Stimulated activated CD8-positive, alpha-beta memory T cell treated with anti-CD3 and anti-CD28 coated beads, Interleukin-15, amount 100 ng/mL, for 1 hour (primary cell): ENCODE data around the gene LTBP1.

Experiments used
- DNase-seq: peaks from one replicate; pipeline ENCODE4 v3.0.0-alpha.2; 2020; ENCODE audit warnings: low read depth

LTBP1 gene

DNA sequence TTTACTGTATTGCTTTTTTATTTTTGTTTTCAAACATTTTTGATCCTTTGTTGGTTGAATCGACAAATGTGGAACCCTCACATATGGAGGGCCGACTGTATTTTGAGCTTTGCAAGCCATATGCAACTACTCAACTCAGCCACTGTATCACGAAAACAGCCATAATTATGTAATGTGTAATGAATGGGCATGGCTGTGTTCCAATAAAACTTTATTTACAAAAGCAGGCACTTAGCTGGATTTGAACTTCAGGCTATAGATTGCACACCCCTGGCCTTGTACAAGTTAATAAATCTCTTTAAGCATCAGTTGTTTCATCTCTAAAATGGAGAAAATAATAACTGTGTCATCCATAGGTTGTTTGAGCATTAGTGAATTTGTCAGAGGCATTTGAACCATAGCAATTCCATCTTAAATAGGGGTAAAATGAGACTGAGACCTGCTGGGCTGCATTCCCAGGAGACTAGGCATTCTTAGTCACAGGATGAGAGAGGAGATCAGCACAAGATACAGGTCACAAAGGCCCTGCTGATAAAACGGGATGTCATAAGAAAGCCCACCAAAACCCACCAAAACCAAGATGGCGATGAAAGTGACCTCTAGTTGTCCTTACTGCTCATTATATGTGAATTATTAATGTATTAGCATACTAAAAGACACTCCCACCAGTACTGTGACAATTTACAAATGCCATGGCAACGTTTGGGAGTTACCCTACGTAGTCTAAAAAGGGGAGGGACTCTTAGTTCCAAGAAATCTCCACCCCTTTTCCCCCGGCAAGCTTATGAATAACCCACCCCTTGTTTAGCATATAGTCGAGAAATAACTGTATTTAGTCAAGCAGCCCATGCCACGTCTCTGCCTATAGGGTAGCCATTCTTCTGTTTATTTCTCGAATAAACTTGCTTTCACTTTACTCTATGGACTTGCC lies 13.7 kb upstream of the LTBP1 start:
- DNase-seq = no peak

DNA sequence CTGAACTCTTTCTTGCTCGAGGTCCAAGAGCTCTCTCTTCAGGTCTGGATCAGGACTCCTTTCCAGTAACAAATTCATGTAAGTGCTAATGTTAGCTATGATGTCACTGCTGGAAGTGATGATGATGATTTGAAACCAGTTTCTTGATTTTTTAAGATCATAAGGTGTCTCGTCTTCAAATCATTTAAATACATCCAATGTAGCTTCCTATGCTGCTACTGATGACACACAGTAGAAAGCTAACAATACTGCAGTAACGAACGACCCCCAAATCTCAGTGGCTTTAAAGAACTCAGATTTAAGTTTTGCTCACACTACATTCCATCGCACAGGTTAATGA lies 13.0 kb upstream of the LTBP1 start:
- no peak for DNase-seq

GRCh38 chr2:32937602-32938448 lies 8.9 kb upstream of the LTBP1 start:
- DNase-seq = no peak

- DNase-seq = no peak
These were observed 7.8 kb upstream of the LTBP1 start for GRCh38 chr2:32938934-32939333.

- DNase-seq = no peak
These were observed 6.3 kb upstream of the LTBP1 start for GRCh38 chr2:32940316-32940997.

- no peak for DNase-seq
These were observed 4.6 kb upstream of the LTBP1 start for GRCh38 chr2:32941944-32942690.

- DNase-seq = no peak
These were observed 3.8 kb upstream of the LTBP1 start for GRCh38 chr2:32942793-32943485.

- DNase-seq = no peak
These were observed 1.5 kb upstream of the LTBP1 start for GRCh38 chr2:32945286-32945685.

GRCh38 chr2:32947076-32947483 lies 327 bp downstream of the LTBP1 start:
- DNase-seq = no peak

- DNase-seq = no peak
These were observed 861 bp downstream of the LTBP1 start for GRCh38 chr2:32947484-32948143.

GRCh38 chr2:32948266-32948665 lies 1.5 kb downstream of the LTBP1 start:
- DNase-seq = no peak

GRCh38 chr2:32949260-32949659 lies 2.5 kb downstream of the LTBP1 start:
- no peak for DNase-seq

GRCh38 chr2:32951672-32952071 lies 4.9 kb downstream of the LTBP1 start:
- no peak for DNase-seq

DNA sequence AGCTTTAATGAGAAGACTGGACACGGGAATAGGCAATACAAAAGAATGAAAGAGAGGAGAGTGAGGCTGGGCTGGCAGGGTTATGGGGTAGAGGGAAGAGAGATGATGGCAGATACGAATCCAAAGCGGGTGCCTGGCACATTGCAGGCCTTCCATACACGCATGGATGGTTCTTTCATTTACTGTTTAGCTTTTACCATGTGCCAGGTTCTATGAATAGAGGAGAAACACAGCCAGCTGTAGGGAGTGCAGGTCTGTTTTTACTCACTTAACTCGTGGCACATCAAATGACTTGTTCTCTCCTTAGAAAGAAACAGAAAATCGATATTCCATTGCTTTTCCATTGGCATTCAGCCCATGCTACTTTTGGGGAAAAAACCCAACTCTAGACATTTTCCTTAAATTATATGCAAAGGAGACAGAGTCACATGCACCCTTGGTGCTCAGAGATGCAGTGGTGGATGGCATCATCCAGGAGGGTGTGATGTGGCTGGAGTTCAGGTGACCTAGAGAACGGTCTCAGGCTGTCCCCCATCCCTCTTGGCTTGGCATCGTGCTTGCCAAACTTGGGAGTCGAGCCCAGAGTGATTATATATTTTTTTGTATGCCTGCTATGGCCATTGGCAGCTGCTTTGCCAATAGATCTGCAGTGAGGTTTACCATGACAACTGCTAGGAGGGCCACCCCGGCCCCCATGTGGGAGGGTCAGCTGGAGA lies 6.2 kb downstream of the LTBP1 start:
- no peak for DNase-seq

GRCh38 chr2:32954206-32954605 lies 7.5 kb downstream of the LTBP1 start:
- DNase-seq = no peak

GRCh38 chr2:32958821-32959220 lies 12.1 kb downstream of the LTBP1 start:
- no peak for DNase-seq

- DNase-seq = no peak
These were observed 13.5 kb downstream of the LTBP1 start for GRCh38 chr2:32960238-32960637.

DNA sequence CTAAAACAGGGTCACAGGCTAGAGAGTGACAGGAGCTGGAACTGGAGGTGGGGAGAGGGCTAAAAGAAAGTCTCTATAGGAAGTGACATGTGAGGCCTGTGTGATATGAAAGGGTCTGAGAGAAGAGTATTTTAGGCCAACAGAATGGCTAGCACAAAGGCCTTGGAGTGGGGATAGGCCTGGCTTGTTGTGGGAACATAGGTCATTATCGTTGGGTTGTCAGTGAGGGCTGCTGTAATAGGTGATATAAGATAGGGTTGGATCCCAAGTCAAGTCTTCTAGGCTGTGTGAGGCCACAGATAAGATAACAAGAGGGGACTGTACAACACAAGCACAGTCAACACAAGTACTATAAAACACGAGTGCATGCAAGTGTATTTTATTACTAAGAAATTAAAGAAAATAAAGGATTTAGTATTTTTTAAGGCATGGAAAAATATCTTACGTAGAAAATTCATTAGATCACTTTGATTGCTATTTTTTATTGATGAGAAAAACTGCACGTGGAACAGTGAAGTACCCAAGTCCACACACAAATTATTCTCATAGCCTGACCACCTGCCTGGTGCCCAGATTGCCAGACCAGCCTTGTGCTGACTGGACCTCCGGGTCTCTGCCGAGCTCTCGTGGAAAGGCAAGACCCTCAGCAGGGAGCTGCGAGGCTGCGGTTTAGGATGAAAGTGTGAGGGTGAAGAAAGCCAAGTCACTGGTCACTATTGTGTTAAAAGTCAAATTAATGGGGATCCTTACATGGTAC lies 14.1 kb downstream of the LTBP1 start:
- no peak for DNase-seq

DNA sequence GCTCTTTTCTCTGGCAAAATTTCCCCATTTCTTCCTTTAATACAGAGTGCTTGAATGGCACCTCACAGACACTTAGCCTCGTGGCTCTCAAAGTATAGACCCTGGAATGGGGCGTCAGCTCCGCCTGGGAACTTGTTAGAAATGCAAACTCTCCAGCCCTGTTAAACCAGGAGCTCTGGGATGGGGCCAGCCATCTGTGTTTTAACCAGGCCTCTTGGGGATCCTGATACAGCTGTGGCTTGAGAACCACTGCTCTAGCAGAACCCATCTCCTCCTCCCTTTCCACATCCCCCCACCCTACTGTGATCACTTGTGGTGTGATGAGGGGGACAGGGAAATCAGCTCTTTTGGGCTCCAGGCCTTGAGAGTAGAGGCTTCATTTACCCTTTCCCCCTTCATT lies 15.9 kb downstream of the LTBP1 start:
- DNase-seq = no peak
